Mesendoderm (in vitro differentiated cells): ENCODE results near the gene TRIM67.

Experiments used
- DNase-seq: peaks from one replicate; pipeline ENCODE4 v3.0.0; 2013
- H2AK5ac ChIP-seq: 2 replicates; pipeline ENCODE4 v1.6.1; 2013; ENCODE audit warnings: low read length, inconsistent platforms
- H2BK120ac ChIP-seq: 2 replicates; pipeline ENCODE4 v1.6.1; 2013; ENCODE audit warnings: low read depth, mild to moderate bottlenecking, low read length, moderate library complexity, mixed read lengths
- H2BK15ac ChIP-seq: replicated peaks from 2 replicates; pipeline ENCODE4 v1.6.1; 2013; ENCODE audit warnings: low read depth, mild to moderate bottlenecking, moderate library complexity
- H2BK5ac ChIP-seq: 2 replicates; pipeline ENCODE4 v1.6.1; 2013; ENCODE audit warnings: low read length, inconsistent platforms
- H3K18ac ChIP-seq: 2 replicates; pipeline ENCODE4 v1.6.1; 2013; ENCODE audit warnings: mild to moderate bottlenecking, low read length, mixed read lengths
- H3K23ac ChIP-seq: one replicate; pipeline ENCODE4 v1.6.1; 2013; ENCODE audit warnings: low read length
- H3K27ac ChIP-seq: 2 replicates; pipeline ENCODE4 v1.5.1; 2013; ENCODE audit warnings: low read depth, mild to moderate bottlenecking, inconsistent platforms, low read length, moderate library complexity
- H3K27me3 ChIP-seq: 2 replicates; pipeline ENCODE4 v1.6.1; 2013; ENCODE audit warnings: low read length, control low read depth, mild to moderate bottlenecking, inconsistent platforms; ENCODE audit not compliant: insufficient read depth, poor library complexity
- H3K36me3 ChIP-seq: 2 replicates; pipeline ENCODE4 v1.6.1; 2013; ENCODE audit warnings: low read length, inconsistent platforms; ENCODE audit not compliant: control insufficient read depth, insufficient read depth
- H3K4ac ChIP-seq: one replicate; pipeline ENCODE4 v1.6.1; 2013; ENCODE audit warnings: low read depth, mild to moderate bottlenecking, low read length, moderate library complexity
- H3K4me1 ChIP-seq: 2 replicates; pipeline ENCODE4 v1.6.1; 2013; ENCODE audit warnings: low read depth, low read length, inconsistent platforms; ENCODE audit not compliant: control insufficient read depth
- H3K4me2 ChIP-seq: 2 replicates; pipeline ENCODE4 v1.6.1; 2013; ENCODE audit warnings: low read length
- H3K4me3 ChIP-seq: 2 replicates; pipeline ENCODE4 v1.5.1; 2013; ENCODE audit warnings: mild to moderate bottlenecking, low read length
- H3K56ac ChIP-seq: one replicate; pipeline ENCODE4 v1.6.1; 2013; ENCODE audit warnings: low read length
- H3K79me1 ChIP-seq: 2 replicates; pipeline ENCODE4 v1.6.1; 2013; ENCODE audit warnings: low read length, inconsistent platforms
- H3K79me2 ChIP-seq: 2 replicates; pipeline ENCODE4 v1.6.1; 2013; ENCODE audit warnings: mild to moderate bottlenecking, low read length; ENCODE audit not compliant: control insufficient read depth, insufficient read depth
- H3K9ac ChIP-seq: 2 replicates; pipeline ENCODE4 v1.6.1; 2013; ENCODE audit warnings: low read length, inconsistent platforms
- H4K5ac ChIP-seq: one replicate; pipeline ENCODE4 v1.6.1; 2013; ENCODE audit warnings: low read length
- H4K8ac ChIP-seq: one replicate; pipeline ENCODE4 v1.6.1; 2013; ENCODE audit warnings: low read depth, mild to moderate bottlenecking, control low read depth, low read length, moderate library complexity
- whole genome bisulfite sequencing: extraction: QIAGEN DNeasy Blood & Tissue Kit; methylation state at CpG from one replicate; pipeline ENCODE4 v1.1.7; 2013; ENCODE audit warnings: low lambda C conversion rate, missing lambda C conversion rate; ENCODE audit not compliant: insufficient coverage; ENCODE audit errors: extremely low coverage; 5-methylcytosine and 5-hydroxymethylcytosine counted together

TRIM67 gene

DNA sequence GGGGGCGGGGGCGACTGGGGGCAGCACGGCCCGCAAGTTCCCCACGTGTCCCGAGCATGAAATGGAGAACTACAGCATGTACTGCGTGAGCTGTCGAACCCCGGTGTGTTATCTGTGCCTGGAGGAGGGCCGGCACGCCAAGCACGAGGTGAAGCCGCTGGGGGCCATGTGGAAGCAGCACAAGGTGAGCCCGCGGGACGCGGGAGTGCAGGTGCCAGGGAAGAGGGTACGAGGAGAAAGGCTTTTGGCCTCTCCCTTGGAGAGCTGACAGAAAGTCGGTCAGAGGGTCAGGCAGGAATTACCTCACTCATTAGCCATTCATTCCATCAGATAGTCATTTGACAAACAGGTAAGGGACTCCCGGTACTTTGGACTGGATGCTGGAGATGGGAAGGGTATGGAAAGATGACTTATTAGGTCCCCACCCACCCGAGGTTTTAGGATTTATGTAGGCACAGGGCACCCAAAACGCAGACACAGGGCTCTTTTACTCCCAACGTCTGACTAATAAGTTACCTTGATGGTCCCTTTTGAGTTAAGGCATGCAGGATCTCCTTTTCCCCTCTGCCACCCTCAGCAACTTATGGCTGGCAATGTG, 2.1 kb downstream of the TRIM67 start:
- no peak overlapping the region for H3K56ac ChIP-seq
- H3K4ac ChIP-seq = no peak overlapping the region
- H4K5ac ChIP-seq = no peak overlapping the region
- no peak overlapping the region for H3K18ac ChIP-seq
- H4K8ac ChIP-seq = no peak overlapping the region
- H3K9ac ChIP-seq = no peak overlapping the region
- no peaks in the 10 kb centered on the region for H3K4me1 ChIP-seq
- H2BK15ac ChIP-seq = no peak overlapping the region
- H3K4me2 ChIP-seq = no peak overlapping the region
- H3K79me1 ChIP-seq = no peaks in the 10 kb centered on the region
- H3K27me3 ChIP-seq = peaks cover 41% of the 10 kb centered on the region
- H2BK5ac ChIP-seq = no peak overlapping the region
- H3K36me3 ChIP-seq = no peaks in the 10 kb centered on the region
- no peak overlapping the region for H3K23ac ChIP-seq
- no peak overlapping the region for H3K4me3 ChIP-seq
- no peak overlapping the region for H2BK120ac ChIP-seq
- DNase-seq = no peak
- H2AK5ac ChIP-seq = no peak overlapping the region
- H3K79me2 ChIP-seq = no peaks in the 10 kb centered on the region
- H3K27ac ChIP-seq = no peak overlapping the region
- WGBS = no CpG with 5 or more reads among the region's 23 CpGs

GRCh38 chr1:231165371-231165770, 3.5 kb downstream of the TRIM67 start:
- H2BK120ac ChIP-seq = no peak overlapping the region
- no peak overlapping the region for H3K4me3 ChIP-seq
- H2BK15ac ChIP-seq = no peak overlapping the region
- no peaks in the 10 kb centered on the region for H3K36me3 ChIP-seq
- H3K4ac ChIP-seq = no peak overlapping the region
- H3K23ac ChIP-seq = no peak overlapping the region
- H2BK5ac ChIP-seq = no peak overlapping the region
- peaks cover 29% of the 10 kb centered on the region for H3K27me3 ChIP-seq
- H3K4me2 ChIP-seq = no peak overlapping the region
- WGBS = no CpG with 5 or more reads among the region's 1 CpG
- H4K8ac ChIP-seq = no peak overlapping the region
- no peak overlapping the region for H3K56ac ChIP-seq
- H3K79me1 ChIP-seq = no peaks in the 10 kb centered on the region
- H3K9ac ChIP-seq = no peak overlapping the region
- no peaks in the 10 kb centered on the region for H3K4me1 ChIP-seq
- H3K18ac ChIP-seq = no peak overlapping the region
- no peaks in the 10 kb centered on the region for H3K79me2 ChIP-seq
- no peak overlapping the region for H4K5ac ChIP-seq
- no peak overlapping the region for H3K27ac ChIP-seq
- no peak for DNase-seq
- H2AK5ac ChIP-seq = no peak overlapping the region

DNA sequence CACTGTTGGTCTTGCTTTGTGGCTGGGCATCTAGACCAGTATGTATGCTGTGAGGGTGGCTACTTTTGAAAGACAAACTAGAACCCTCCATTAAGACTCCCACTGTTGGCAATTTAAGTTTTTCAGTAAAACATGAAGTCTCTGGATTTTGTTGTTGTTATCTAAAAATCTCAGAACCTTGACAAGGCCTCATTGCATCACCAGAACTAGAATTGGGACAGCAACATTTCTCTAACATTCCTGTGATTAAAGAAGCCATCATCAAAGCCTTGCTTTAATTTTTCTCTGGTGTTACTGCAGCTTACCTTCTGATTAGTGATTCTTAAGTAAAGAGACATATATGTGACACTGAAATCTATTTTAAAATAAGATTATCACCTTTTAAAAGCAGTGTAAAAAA, 4.5 kb downstream of the TRIM67 start:
- no peak overlapping the region for H3K23ac ChIP-seq
- H3K27ac ChIP-seq = no peak overlapping the region
- H2AK5ac ChIP-seq = no peak overlapping the region
- H3K18ac ChIP-seq = no peak overlapping the region
- no peak overlapping the region for H2BK5ac ChIP-seq
- H3K9ac ChIP-seq = no peak overlapping the region
- no peak overlapping the region for H3K4ac ChIP-seq
- H3K56ac ChIP-seq = no peak overlapping the region
- no peak overlapping the region for H4K8ac ChIP-seq
- H3K79me2 ChIP-seq = no peaks in the 10 kb centered on the region
- no peaks in the 10 kb centered on the region for H3K36me3 ChIP-seq
- peaks cover 20% of the 10 kb centered on the region for H3K27me3 ChIP-seq
- H3K4me2 ChIP-seq = no peak overlapping the region
- H2BK120ac ChIP-seq = no peak overlapping the region
- no peaks in the 10 kb centered on the region for H3K79me1 ChIP-seq
- no peaks in the 10 kb centered on the region for H3K4me1 ChIP-seq
- no peak overlapping the region for H3K4me3 ChIP-seq
- H4K5ac ChIP-seq = no peak overlapping the region
- H2BK15ac ChIP-seq = no peak overlapping the region
- no peak for DNase-seq

- Histone ChIP-seq H3K79me1 (no peaks in the 10 kb centered on the region), H2BK5ac (no peak overlapping the region), H3K4ac (no peak overlapping the region), H3K4me3 (no peak overlapping the region), H3K79me2 (no peaks in the 10 kb centered on the region), H2BK15ac (no peak overlapping the region), H3K36me3 (no peaks in the 10 kb centered on the region), H3K27me3 (peaks cover 2% of the 10 kb centered on the region), H3K18ac (no peak overlapping the region), H3K23ac (no peak overlapping the region), H3K56ac (no peak overlapping the region), H3K27ac (no peak overlapping the region), H3K9ac (no peak overlapping the region), H2AK5ac (no peak overlapping the region), H4K8ac (no peak overlapping the region), H4K5ac (no peak overlapping the region), H2BK120ac (no peak overlapping the region), H3K4me2 (no peak overlapping the region), H3K4me1 (no peaks in the 10 kb centered on the region)
- DNase-seq = peak; percentile 53
- WGBS = no CpG with 5 or more reads among the region's 1 CpG
Observed at GRCh38 chr1:231170875-231171274, 9.0 kb downstream of the TRIM67 start.

DNA sequence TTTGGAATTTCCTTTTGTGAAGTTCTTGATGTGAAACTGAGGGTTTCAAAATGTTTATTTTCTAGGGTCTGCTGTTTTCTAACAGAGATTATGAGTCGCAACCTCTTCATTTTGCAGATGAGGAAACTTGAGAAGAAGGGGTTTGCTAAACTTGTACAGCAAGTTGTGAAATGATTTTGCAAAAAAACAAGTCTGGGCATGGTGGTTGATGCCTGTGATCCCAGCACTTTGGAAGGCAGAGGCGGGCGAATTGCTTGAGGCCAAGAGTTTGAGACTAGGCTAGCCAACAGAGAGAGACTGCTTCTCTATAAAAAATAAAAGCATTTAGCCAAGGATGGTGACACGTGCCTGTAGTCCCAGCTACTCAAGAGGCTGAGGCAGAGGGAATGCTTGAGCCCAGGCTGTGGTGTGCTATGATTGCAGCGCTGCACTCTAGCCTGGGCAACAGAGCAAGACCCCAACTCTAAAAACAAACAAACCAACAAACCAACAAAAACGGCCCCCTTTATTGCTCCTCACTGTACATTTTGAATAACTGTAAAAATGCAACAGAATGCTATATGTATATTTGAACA, 9.9 kb downstream of the TRIM67 start:
- Histone ChIP-seq H2BK120ac (no peak overlapping the region), H3K79me2 (no peaks in the 10 kb centered on the region), H2BK15ac (no peak overlapping the region), H3K36me3 (no peaks in the 10 kb centered on the region), H2AK5ac (no peak overlapping the region), H3K79me1 (no peaks in the 10 kb centered on the region), H3K4me1 (no peaks in the 10 kb centered on the region), H3K4me3 (no peak overlapping the region), H3K56ac (no peak overlapping the region), H4K5ac (no peak overlapping the region), H3K27ac (no peak overlapping the region), H3K18ac (no peak overlapping the region), H2BK5ac (no peak overlapping the region), H3K4ac (no peak overlapping the region), H3K27me3 (no peaks in the 10 kb centered on the region), H4K8ac (no peak overlapping the region), H3K23ac (no peak overlapping the region), H3K4me2 (no peak overlapping the region), H3K9ac (no peak overlapping the region)
- DNase-seq = no peak
- no CpG with 5 or more reads among the region's 6 CpGs for WGBS

GRCh38 chr1:231172411-231172810, 10.6 kb downstream of the TRIM67 start:
- Histone ChIP-seq H3K56ac (no peak overlapping the region), H3K79me1 (no peaks in the 10 kb centered on the region), H3K79me2 (no peaks in the 10 kb centered on the region), H3K23ac (no peak overlapping the region), H2BK120ac (no peak overlapping the region), H2BK5ac (no peak overlapping the region), H3K18ac (no peak overlapping the region), H3K27me3 (no peaks in the 10 kb centered on the region), H3K4me3 (no peak overlapping the region), H3K4me1 (no peaks in the 10 kb centered on the region), H3K4me2 (no peak overlapping the region), H2AK5ac (no peak overlapping the region), H3K36me3 (no peaks in the 10 kb centered on the region), H4K5ac (no peak overlapping the region), H3K9ac (no peak overlapping the region), H3K4ac (no peak overlapping the region), H2BK15ac (no peak overlapping the region), H4K8ac (no peak overlapping the region), H3K27ac (no peak overlapping the region)
- no CpG with 5 or more reads among the region's 3 CpGs for WGBS
- no peak for DNase-seq
